HT1080 (cell line): ENCODE data around the gene SDK1. TPM values are rescaled to one million over a fixed set of nuclear protein-coding genes. Genes with fewer than 3 reads are reported as not detected.
"Not testable (repeated sequence)": the region's sequence is repeated elsewhere in the genome, so short reads cannot be mapped to it uniquely, and the experiment has no call there.

Experiments used
- DNase-seq: peaks from one replicate; pipeline ENCODE4 v3.0.0-alpha.2; 2015; ENCODE audit warnings: low read depth
- total RNA-seq: library from RNA; depleted of rRNA; stranded (reverse); fragments of >200 nt; shearing (Covaris generic); gene quantifications from 2 replicates; pipeline ENCODE4 v1.2.3, GENCODE V29; 2014

Gene SDK1
- total RNA-seq, 1 experiment from 2014 or later = 1.2 TPM

GRCh38 chr7:3951316-3952055, 650.4 kb downstream of the SDK1 start:
- no peak for DNase-seq

DNA sequence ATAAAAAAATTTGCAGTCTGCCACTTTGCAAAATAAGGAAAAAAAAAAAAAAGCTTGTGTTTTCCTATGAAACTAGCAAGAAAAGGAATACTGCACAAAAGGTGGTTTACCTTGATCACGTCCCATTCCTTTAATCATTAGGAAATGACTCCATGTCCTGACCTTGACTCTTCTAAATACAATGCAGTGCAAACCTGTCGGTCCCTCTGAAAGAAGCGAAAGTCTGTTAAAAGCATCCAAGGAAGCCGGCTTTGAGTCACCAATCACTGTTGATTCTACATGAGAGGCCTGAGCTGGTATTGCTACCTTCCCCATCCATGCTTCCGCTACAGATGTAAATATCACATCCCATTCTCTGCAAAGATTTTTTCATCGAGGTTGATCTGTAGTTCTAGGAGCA, 652.1 kb downstream of the SDK1 start:
- no peak for DNase-seq

- no peak for DNase-seq
Measured at GRCh38 chr7:3953946-3954345, 652.9 kb downstream of the SDK1 start.

DNA sequence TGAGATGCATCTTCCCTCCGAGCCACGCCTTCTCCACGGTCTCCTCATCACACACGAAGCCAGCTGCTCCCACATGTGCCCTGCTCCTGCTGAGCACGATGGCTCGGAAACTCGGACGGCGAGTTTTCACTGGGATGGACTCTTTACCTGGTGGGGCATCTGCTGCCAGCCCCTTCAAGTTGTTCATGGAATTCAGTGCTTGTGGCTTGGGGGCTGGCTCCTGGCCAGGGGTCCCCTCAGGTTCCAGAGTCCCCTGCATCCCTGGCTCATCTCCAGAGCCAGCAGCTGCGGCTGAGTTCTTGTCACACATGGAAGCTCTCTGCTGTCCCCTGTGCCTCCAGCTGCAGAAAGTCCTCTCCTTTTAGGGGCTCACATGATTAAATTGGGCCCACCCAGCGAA, 654.0 kb downstream of the SDK1 start:
- DNase-seq = no peak

GRCh38 chr7:3955751-3956696, 655.0 kb downstream of the SDK1 start:
- peak; percentile 55 for DNase-seq

- no peak for DNase-seq
Measured at GRCh38 chr7:3956949-3957348, 655.9 kb downstream of the SDK1 start.

DNA sequence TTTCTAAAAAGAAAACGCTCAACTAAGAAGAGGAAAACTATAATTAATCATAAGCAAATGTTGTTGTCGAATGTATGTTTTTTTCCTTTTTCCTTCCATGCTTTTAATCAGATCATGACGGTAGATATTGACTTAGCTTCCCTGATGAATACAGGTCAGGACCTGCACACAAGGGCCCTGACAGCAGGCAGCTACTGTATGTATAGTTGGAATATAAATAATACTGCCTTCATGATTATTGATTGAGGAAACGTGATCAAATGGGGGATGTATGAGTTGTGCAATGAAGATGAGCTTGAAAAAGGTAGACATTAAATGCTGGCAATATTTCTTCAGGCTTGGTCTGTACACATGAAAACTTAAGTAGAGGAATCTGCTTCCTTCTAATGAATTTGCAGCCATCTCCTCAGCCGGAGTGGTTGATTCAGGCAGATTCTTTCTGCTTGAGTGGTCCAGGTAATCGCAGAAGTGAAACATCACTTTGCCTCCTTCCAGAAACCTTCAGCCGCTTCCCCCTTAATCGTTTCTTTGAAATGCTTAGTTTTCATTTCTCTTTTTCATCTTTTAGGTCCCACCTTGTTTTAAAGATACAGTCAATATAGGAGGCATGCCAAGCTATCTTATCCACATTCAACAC, 656.5 kb downstream of the SDK1 start:
- DNase-seq = no peak

DNA sequence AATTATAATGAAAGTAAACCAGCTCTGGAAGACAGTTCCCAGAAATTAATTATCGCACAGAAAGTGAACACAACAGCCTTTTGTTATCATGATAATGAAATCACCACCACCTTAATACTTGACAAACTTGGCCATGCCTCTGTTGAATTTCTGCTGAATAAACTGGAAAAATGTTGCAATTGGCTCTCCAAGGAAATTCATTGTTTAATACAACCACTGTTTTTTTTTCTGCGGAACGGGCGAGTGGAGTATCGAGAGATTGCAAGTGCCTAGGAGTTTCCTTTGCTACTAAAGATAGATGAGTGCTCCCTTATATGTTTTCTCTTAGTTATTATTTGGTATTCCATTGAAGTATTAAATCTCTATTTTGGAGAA, 657.0 kb downstream of the SDK1 start:
- no peak for DNase-seq

DNA sequence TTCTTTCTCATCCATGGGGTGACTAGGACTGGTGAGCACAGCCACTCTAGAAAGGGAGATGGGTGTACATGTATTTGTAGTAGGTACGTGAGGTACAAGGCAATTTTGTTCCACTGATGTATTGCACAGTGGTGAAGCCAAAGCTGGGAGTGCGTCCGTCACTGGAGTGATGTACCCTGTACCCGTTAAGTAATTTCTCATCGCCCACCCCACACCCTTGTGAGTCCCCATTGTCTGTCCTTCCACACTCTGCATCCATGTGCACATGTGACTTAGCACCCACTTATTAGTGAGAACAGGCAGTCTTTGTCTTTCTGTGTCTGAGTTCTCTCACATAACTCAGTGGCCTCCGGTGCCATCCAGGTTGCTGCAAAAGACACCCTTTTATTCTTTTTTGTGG, 658.3 kb downstream of the SDK1 start:
- DNase-seq = no peak

- no peak for DNase-seq
Measured at GRCh38 chr7:3960050-3960763, 659.2 kb downstream of the SDK1 start.

DNA sequence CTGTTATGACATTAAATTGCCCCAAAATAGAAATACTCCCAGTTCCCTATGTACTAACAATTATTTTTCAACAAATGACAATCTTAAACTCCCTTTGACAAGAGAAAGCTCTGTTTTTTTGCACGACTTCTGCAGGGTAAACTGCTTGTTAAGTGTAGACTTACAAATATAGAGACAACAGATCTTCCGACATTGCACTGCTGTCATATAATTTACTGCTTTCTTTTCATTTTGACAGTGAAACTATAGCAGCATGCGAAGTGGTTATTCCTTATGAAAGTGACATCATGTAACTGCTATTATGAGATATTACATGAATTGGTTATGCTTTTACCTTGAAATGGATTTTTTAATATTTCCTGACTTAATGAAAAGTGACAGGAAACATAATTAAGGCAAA, 659.9 kb downstream of the SDK1 start:
- no peak for DNase-seq

DNA sequence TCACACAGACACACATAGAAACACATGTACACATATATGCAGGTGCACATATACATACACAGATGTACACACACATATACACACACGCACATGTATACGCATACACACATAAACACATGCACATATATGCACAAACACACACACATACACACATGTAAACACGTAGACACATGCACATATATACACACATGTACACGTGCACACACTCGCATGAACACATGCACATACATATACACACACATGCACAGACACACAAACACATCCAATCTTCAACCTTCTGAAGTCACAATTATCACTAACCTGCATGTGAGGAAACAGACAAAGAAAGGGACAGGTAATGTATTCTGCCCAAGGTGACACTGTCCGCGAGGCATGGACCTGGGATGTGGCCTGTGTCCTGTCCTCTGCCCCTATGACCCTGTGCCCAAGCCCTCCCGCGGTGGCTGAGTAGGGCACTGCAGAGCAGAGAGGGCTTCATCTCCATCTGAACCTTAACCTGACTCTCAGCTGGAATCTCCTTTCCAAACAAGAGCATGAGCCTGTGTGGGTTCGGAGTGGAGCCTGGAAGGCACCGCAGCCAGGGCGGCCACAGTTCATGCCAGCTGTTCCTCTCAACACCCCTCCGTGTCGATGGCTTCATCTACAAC, 660.9 kb downstream of the SDK1 start:
- DNase-seq = no peak

GRCh38 chr7:3963768-3964167, 662.7 kb downstream of the SDK1 start:
- DNase-seq = not testable (repeated sequence)

- no peak for DNase-seq
Measured at GRCh38 chr7:3964980-3965606, 664.0 kb downstream of the SDK1 start.

DNA sequence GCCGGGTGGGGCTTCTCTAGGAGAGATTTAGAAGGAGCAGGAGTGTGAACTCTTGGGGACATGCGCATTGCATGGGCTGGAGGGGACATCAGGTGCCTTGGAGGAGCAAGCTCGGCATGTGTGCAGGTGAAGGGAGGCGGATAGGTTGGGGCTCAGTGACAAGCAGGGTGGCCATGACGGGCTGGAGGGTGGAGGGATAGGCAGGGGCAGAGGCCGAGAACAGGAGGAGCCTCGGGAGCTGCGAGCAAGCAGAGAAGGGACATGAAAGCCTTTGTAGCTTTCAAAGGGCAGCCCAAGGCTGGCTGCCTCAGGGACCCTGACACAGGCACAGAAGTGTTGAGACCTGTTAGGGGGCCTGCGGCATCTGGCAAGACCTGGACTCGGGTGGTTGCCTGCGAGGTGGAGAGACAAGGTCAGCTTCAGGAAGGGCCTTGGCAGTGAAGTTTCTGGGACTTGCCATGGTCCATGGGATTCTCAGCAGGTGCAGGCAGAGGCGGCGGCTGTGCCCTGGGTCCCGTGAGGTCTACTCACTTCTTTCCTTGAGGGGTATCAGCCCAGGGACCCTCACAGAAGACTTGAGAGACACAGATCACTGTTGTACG, 664.8 kb downstream of the SDK1 start:
- DNase-seq = no peak

GRCh38 chr7:3968234-3968633, 667.2 kb downstream of the SDK1 start:
- DNase-seq = no peak

- DNase-seq = no peak
Measured at GRCh38 chr7:3969286-3969685, 668.2 kb downstream of the SDK1 start.

- no peak for DNase-seq
Measured at GRCh38 chr7:3971323-3971722, 670.3 kb downstream of the SDK1 start.

GRCh38 chr7:3973264-3973663, 672.2 kb downstream of the SDK1 start:
- DNase-seq = no peak

GRCh38 chr7:3974329-3974728, 673.3 kb downstream of the SDK1 start:
- DNase-seq = no peak
